GM18511 (cell line): ENCODE data around the gene MYZAP.

ENCODE experiments used
- ATAC-seq: cut with Tn5 transposase; IDR thresholded peaks from one replicate; pipeline ENCODE4 v1.9.1; 2021; ENCODE audit warnings: mild to moderate bottlenecking, moderate library complexity; ENCODE audit not compliant: unreplicated experiment

The MYZAP gene

GRCh38 chr15:57619746-57620145, 28.0 kb downstream of the MYZAP start:
- no peak for ATAC-seq

- ATAC-seq: no peak
Observed at GRCh38 chr15:57624730-57625129, 33.0 kb downstream of the MYZAP start.

- ATAC-seq: no peak
Observed at GRCh38 chr15:57625703-57626448, 34.2 kb downstream of the MYZAP start.

- ATAC-seq: no peak
Observed at GRCh38 chr15:57626713-57627440, 35.2 kb downstream of the MYZAP start.

- ATAC-seq: no peak
Observed at GRCh38 chr15:57631386-57632110, 39.8 kb downstream of the MYZAP start.

- ATAC-seq: no peak
Observed at GRCh38 chr15:57634290-57634689, 42.6 kb downstream of the MYZAP start.

GRCh38 chr15:57635300-57635909, 43.7 kb downstream of the MYZAP start:
- no peak for ATAC-seq

GRCh38 chr15:57637846-57638245, 46.1 kb downstream of the MYZAP start:
- ATAC-seq: no peak

- ATAC-seq: no peak
Observed at GRCh38 chr15:57639306-57639705, 47.6 kb downstream of the MYZAP start.

- ATAC-seq: no peak
Observed at GRCh38 chr15:57640930-57641682, 49.4 kb downstream of the MYZAP start.

GRCh38 chr15:57643826-57644225, 52.1 kb downstream of the MYZAP start:
- no peak for ATAC-seq

- no peak for ATAC-seq
Observed at GRCh38 chr15:57646087-57646486, 54.4 kb downstream of the MYZAP start.

- no peak for ATAC-seq
Observed at GRCh38 chr15:57647071-57647790, 55.5 kb downstream of the MYZAP start.

GRCh38 chr15:57647791-57648130, 56.1 kb downstream of the MYZAP start:
- ATAC-seq: no peak

GRCh38 chr15:57649138-57649537, 57.4 kb downstream of the MYZAP start:
- no peak for ATAC-seq

- no peak for ATAC-seq
Observed at GRCh38 chr15:57651445-57651844, 59.7 kb downstream of the MYZAP start.

GRCh38 chr15:57652481-57652880, 60.8 kb downstream of the MYZAP start:
- ATAC-seq: no peak

- ATAC-seq: no peak
Observed at GRCh38 chr15:57654153-57654852, 62.6 kb downstream of the MYZAP start.

- no peak for ATAC-seq
Observed at GRCh38 chr15:57655053-57655452, 63.3 kb downstream of the MYZAP start.
